ENCODE data around the gene GABRR2.
A peak's percentile ranks its signal among the peaks of the same experiment; 100 is the strongest.

Gene GABRR2

GRCh38 chr6:89315249-89315885 lies at the start of gene GABRR2:
GABRR2 (minus strand) TSS chr6:89315299; CDS start chr6:89315165, 134 bp downstream.
- DNase-seq (ENCODE audit: low read depth, low spot score) = no peak

GRCh38 chr6:89364586-89364985 lies 49.5 kb upstream of the GABRR2 start:
- no peak for DNase-seq (ENCODE audit: low read depth, low spot score)

GRCh38 chr6:89361171-89361570 lies 46.1 kb upstream of the GABRR2 start:
- DNase-seq (ENCODE audit: low read depth, low spot score) = no peak

- peak; percentile 84 for DNase-seq (ENCODE audit: low read depth, low spot score)
These were observed 45.4 kb upstream of the GABRR2 start for GRCh38 chr6:89360415-89360999.

- DNase-seq (ENCODE audit: low read depth, low spot score) = peak; percentile 32
These were observed 44.5 kb upstream of the GABRR2 start for GRCh38 chr6:89359561-89359960.

- DNase-seq (ENCODE audit: low read depth, low spot score) = no peak
These were observed 42.3 kb upstream of the GABRR2 start for GRCh38 chr6:89357390-89357789.

- DNase-seq (ENCODE audit: low read depth, low spot score) = no peak
These were observed 41.6 kb upstream of the GABRR2 start for GRCh38 chr6:89356642-89357170.

GRCh38 chr6:89355511-89356194 lies 40.6 kb upstream of the GABRR2 start:
- DNase-seq (ENCODE audit: low read depth, low spot score) = no peak

- DNase-seq (ENCODE audit: low read depth, low spot score) = no peak
These were observed 38.7 kb upstream of the GABRR2 start for GRCh38 chr6:89353702-89354392.

GRCh38 chr6:89353118-89353556 lies 38.0 kb upstream of the GABRR2 start:
- DNase-seq (ENCODE audit: low read depth, low spot score) = no peak

GRCh38 chr6:89352278-89353117 lies 37.4 kb upstream of the GABRR2 start, which contains the start of gene UBE2J1:
UBE2J1 (minus strand) TSS chr6:89352722; CDS start chr6:89352569, 153 bp downstream.
- DNase-seq (ENCODE audit: low read depth, low spot score) = peak; percentile 98

GRCh38 chr6:89351671-89352277 lies 36.7 kb upstream of the GABRR2 start:
- DNase-seq (ENCODE audit: low read depth, low spot score) = peak; percentile 28

- DNase-seq (ENCODE audit: low read depth, low spot score) = peak; percentile 51
These were observed 35.3 kb upstream of the GABRR2 start for GRCh38 chr6:89350281-89350966.

GRCh38 chr6:89348372-89348771 lies 33.3 kb upstream of the GABRR2 start:
- DNase-seq (ENCODE audit: low read depth, low spot score) = peak; percentile 44

GRCh38 chr6:89347825-89348224 lies 32.7 kb upstream of the GABRR2 start:
- DNase-seq (ENCODE audit: low read depth, low spot score) = no peak

GRCh38 chr6:89346433-89346832 lies 31.3 kb upstream of the GABRR2 start:
- peak; percentile 57 for DNase-seq (ENCODE audit: low read depth, low spot score)

GRCh38 chr6:89339565-89339964 lies 24.5 kb upstream of the GABRR2 start:
- DNase-seq (ENCODE audit: low read depth, low spot score) = no peak

- DNase-seq (ENCODE audit: low read depth, low spot score) = no peak
These were observed 20.1 kb upstream of the GABRR2 start for GRCh38 chr6:89335164-89335563.

GRCh38 chr6:89330910-89331309 lies 15.8 kb upstream of the GABRR2 start:
- no peak for DNase-seq (ENCODE audit: low read depth, low spot score)

GRCh38 chr6:89328976-89329375 lies 13.9 kb upstream of the GABRR2 start:
- no peak for DNase-seq (ENCODE audit: low read depth, low spot score)

Data from astrocyte of the hippocampus (primary cell).